HEK293 (cell line): ENCODE results near the gene GATAD2A.

ENCODE experiments used
- CTCF ChIA-PET: fragments of 350-600 bp; formaldehyde crosslinking; extraction: SDS; loops from one replicate; lab custom pipeline; 2021; ENCODE audit warnings: antibody characterized with exemption; lab: Yijun Ruan, JAX
- POLR2A ChIA-PET: fragments of 300-600 bp; formaldehyde crosslinking; extraction: SDS; loops from one replicate; lab custom pipeline; 2020; ENCODE audit warnings: antibody characterized with exemption, inconsistent platforms; lab: Yijun Ruan, JAX
- H3K27ac ChIP-seq: fragments of 200-500 bp; sonication (Bioruptor generic); 2 replicates; pipeline ENCODE4 v1.5.1; 2014; ENCODE audit warnings: low read depth, low read length, control low read depth, inconsistent platforms; ENCODE audit errors: extremely low read depth
- H3K36me3 ChIP-seq, 2 experiments: fragments of 200-500 bp in 1 of 2; sonication (Bioruptor generic) in 1 of 2; 1 replicate in 1 of 2; 2 replicates in 1 of 2; pipeline ENCODE4 v1.5.1; 2014 to 2017; ENCODE audit warnings: inconsistent platforms in 2 of 2, low read length in 2 of 2; ENCODE audit not compliant: control insufficient read depth in 2 of 2, insufficient read depth in 1 of 2
- H3K4me1 ChIP-seq: fragments of 200-500 bp; sonication (Bioruptor generic); 2 replicates; pipeline ENCODE4 v1.5.1; 2014; ENCODE audit warnings: mild to moderate bottlenecking, low read length, inconsistent platforms; ENCODE audit not compliant: control insufficient read depth, insufficient read depth
- H3K4me3 ChIP-seq: 2 replicates; pipeline ENCODE4 v1.5.1; 2011; ENCODE audit warnings: low read depth, mild to moderate bottlenecking, control low read depth, low read length, moderate library complexity
- H3K9me3 ChIP-seq: fragments of 200-500 bp; sonication (Bioruptor generic); 2 replicates; pipeline ENCODE4 v1.5.1; 2014; ENCODE audit warnings: low read depth, low read length, inconsistent platforms; ENCODE audit not compliant: control insufficient read depth, insufficient read depth
- EGR2 ChIP-seq: fragments of 450-650 bp; formaldehyde crosslinking; IDR thresholded peaks from 2 replicates; pipeline ENCODE4 v1.5.1; 2016; ENCODE audit warnings: low read depth, missing biosample characterization, missing genetic modification characterization
- GLIS1 ChIP-seq: fragments of 450-650 bp; formaldehyde crosslinking; IDR thresholded peaks from 2 replicates; pipeline ENCODE4 v1.5.1; 2016; ENCODE audit warnings: missing biosample characterization, missing genetic modification characterization
- MEIS1 ChIP-seq: sonication (generic); formaldehyde crosslinking; IDR thresholded peaks from 2 replicates; pipeline ENCODE4 v1.8.1; 2022; ENCODE audit warnings: missing genetic modification reagents, mild to moderate bottlenecking, borderline replicate concordance
- SALL2 ChIP-seq: fragments of 450-650 bp; formaldehyde crosslinking; IDR thresholded peaks from 2 replicates; pipeline ENCODE4 v1.5.0; 2017; ENCODE audit warnings: missing biosample characterization, mild to moderate bottlenecking, missing genetic modification characterization, borderline replicate concordance
- TRIM28 ChIP-seq: IDR thresholded peaks from 2 replicates; pipeline ENCODE4 v1.6.1; 2011; ENCODE audit warnings: low read length, control low read depth, borderline replicate concordance
- WT1 ChIP-seq: fragments of 450-650 bp; formaldehyde crosslinking; IDR thresholded peaks from 2 replicates; pipeline ENCODE4 v1.5.1; 2016; ENCODE audit warnings: missing biosample characterization, missing genetic modification characterization
- ZBTB17 ChIP-seq: fragments of 450-650 bp; formaldehyde crosslinking; IDR thresholded peaks from 2 replicates; pipeline ENCODE4 v1.5.1; 2016; ENCODE audit warnings: missing biosample characterization, missing genetic modification characterization
- ZFHX2 ChIP-seq: fragments of 450-650 bp; formaldehyde crosslinking; conservative IDR thresholded peaks from 2 replicates; pipeline ENCODE4 v1.5.1; 2016; ENCODE audit warnings: missing biosample characterization, missing genetic modification characterization
- ZFP69B ChIP-seq: fragments of 450-650 bp; formaldehyde crosslinking; IDR thresholded peaks from 2 replicates; pipeline ENCODE4 v1.5.1; 2016; ENCODE audit warnings: missing biosample characterization, missing genetic modification characterization
- ZIC2 ChIP-seq: fragments of 450-650 bp; formaldehyde crosslinking; IDR thresholded peaks from 2 replicates; pipeline ENCODE4 v1.5.1; 2016; ENCODE audit warnings: missing biosample characterization, missing genetic modification characterization
- ZNF112 ChIP-seq: fragments of 450-650 bp; formaldehyde crosslinking; IDR thresholded peaks from 2 replicates; pipeline ENCODE4 v1.5.0; 2017; ENCODE audit warnings: missing biosample characterization, missing genetic modification characterization
- ZNF146 ChIP-seq: fragments of 450-650 bp; formaldehyde crosslinking; IDR thresholded peaks from 2 replicates; pipeline ENCODE4 v1.5.1; 2016; ENCODE audit warnings: missing biosample characterization, missing genetic modification characterization
- ZNF155 ChIP-seq: fragments of 450-650 bp; formaldehyde crosslinking; IDR thresholded peaks from 2 replicates; pipeline ENCODE4 v1.5.1; 2016; ENCODE audit warnings: missing biosample characterization, missing genetic modification characterization
- ZNF175 ChIP-seq: fragments of 450-650 bp; formaldehyde crosslinking; IDR thresholded peaks from 2 replicates; pipeline ENCODE4 v1.5.1; 2016; ENCODE audit warnings: missing biosample characterization, missing genetic modification characterization
- ZNF19 ChIP-seq: fragments of 450-650 bp; formaldehyde crosslinking; IDR thresholded peaks from 2 replicates; pipeline ENCODE4; 2016; ENCODE audit warnings: missing biosample characterization, missing genetic modification characterization, low read depth
- ZNF211 ChIP-seq: fragments of 450-650 bp; formaldehyde crosslinking; IDR thresholded peaks from 2 replicates; pipeline ENCODE4 v1.5.1; 2016; ENCODE audit warnings: low read depth, missing biosample characterization, missing genetic modification characterization
- ZNF221 ChIP-seq: fragments of 450-650 bp; formaldehyde crosslinking; IDR thresholded peaks from 2 replicates; pipeline ENCODE4 v1.5.1; 2017; ENCODE audit warnings: missing biosample characterization, missing genetic modification characterization, borderline replicate concordance
- ZNF341 ChIP-seq: fragments of 450-650 bp; formaldehyde crosslinking; IDR thresholded peaks from 2 replicates; pipeline ENCODE4; 2016; ENCODE audit warnings: low read depth, missing biosample characterization, missing genetic modification characterization
- ZNF366 ChIP-seq: fragments of 450-650 bp; formaldehyde crosslinking; conservative IDR thresholded peaks from 2 replicates; pipeline ENCODE4 v1.5.1; 2016; ENCODE audit warnings: missing biosample characterization, missing genetic modification characterization
- ZNF416 ChIP-seq: fragments of 450-650 bp; formaldehyde crosslinking; IDR thresholded peaks from 2 replicates; pipeline ENCODE4 v1.5.1; 2016; ENCODE audit warnings: missing biosample characterization, missing genetic modification characterization
- ZNF510 ChIP-seq: fragments of 450-650 bp; formaldehyde crosslinking; IDR thresholded peaks from 2 replicates; pipeline ENCODE4 v1.5.1; 2018; ENCODE audit warnings: mild to moderate bottlenecking, missing genetic modification characterization, missing biosample characterization; ENCODE audit not compliant: insufficient replicate concordance
- ZNF514 ChIP-seq: fragments of 450-650 bp; formaldehyde crosslinking; IDR thresholded peaks from 2 replicates; pipeline ENCODE4 v1.5.1; 2016; ENCODE audit warnings: missing biosample characterization, missing genetic modification characterization
- ZNF521 ChIP-seq: fragments of 450-650 bp; formaldehyde crosslinking; IDR thresholded peaks from 2 replicates; pipeline ENCODE4 v1.5.1; 2017; ENCODE audit warnings: missing biosample characterization, mild to moderate bottlenecking, missing genetic modification characterization
- ZNF596 ChIP-seq: fragments of 450-650 bp; IDR thresholded peaks from 2 replicates; pipeline ENCODE4 v1.5.0; 2018; ENCODE audit warnings: missing biosample characterization, mild to moderate bottlenecking, missing genetic modification characterization, moderate library complexity
- ZNF610 ChIP-seq: fragments of 450-650 bp; formaldehyde crosslinking; IDR thresholded peaks from 2 replicates; pipeline ENCODE4 v1.5.1; 2016; ENCODE audit warnings: missing biosample characterization, missing genetic modification characterization, borderline replicate concordance
- ZNF654 ChIP-seq: fragments of 450-650 bp; formaldehyde crosslinking; IDR thresholded peaks from 2 replicates; pipeline ENCODE4 v1.5.1; 2016; ENCODE audit warnings: low read depth, missing biosample characterization, missing genetic modification characterization
- ZSCAN16 ChIP-seq: fragments of 450-650 bp; formaldehyde crosslinking; IDR thresholded peaks from 2 replicates; pipeline ENCODE4 v1.5.1; 2016; ENCODE audit warnings: missing biosample characterization, missing genetic modification characterization
- TF ChIP-seq, protein P1 (sequence below): fragments of 450-650 bp; formaldehyde crosslinking; IDR thresholded peaks from 2 replicates; pipeline ENCODE4 v1.5.1; 2016; ENCODE audit warnings: missing biosample characterization, missing genetic modification characterization

Gene GATAD2A

DNA sequence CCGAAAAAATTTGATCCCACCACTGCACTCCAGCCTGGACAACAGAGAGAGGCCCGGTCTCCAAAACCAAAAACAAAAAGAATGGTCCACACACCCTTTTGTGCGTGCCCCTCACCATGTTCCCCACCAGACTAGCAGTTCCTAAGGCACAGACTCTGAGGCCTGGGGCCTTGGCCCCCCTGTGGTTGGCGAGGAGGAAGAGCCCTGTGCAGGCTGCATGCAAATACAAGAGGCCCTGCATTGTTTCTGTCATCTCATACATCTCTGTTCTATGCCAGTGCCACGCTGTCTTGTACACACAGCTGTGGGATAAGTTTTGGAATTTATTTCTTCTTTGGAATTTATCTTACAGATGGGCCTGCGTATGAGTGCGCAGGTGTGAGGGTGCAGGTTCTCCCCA lies 118.6 kb downstream of the GATAD2A start:
- H3K4me3 ChIP-seq = no peak overlapping the region
- H3K27ac ChIP-seq = no peak overlapping the region
- TF ChIP-seq ZNF211 (tag by site-specific recombination) (no peak), ZNF654 (no peak), MEIS1 (CRISPR knock-in tag) (no peak), ZNF19 (tag by site-specific recombination) (no peak), ZNF416 (tag by site-specific recombination) (no peak), ZNF175 (tag by site-specific recombination) (no peak), WT1 (no peak), ZNF221 (tag by site-specific recombination) (no peak), ZNF155 (tag by site-specific recombination) (no peak), ZFP69B (tag by site-specific recombination) (no peak)
- peaks cover 25 to 69% of the 10 kb centered on the region in 2 experiments for H3K36me3 ChIP-seq
- no peaks in the 10 kb centered on the region for H3K9me3 ChIP-seq
- POLR2A ChIA-PET = no interaction called here
- CTCF ChIA-PET = interaction anchor here (0.6 to 1.0 kb wide), 2 partner anchors 8 to 149 kb away, joined by 3 to 4 read pairs; no protein-coding TSS in a partner anchor
- no peaks in the 10 kb centered on the region for H3K4me1 ChIP-seq

DNA sequence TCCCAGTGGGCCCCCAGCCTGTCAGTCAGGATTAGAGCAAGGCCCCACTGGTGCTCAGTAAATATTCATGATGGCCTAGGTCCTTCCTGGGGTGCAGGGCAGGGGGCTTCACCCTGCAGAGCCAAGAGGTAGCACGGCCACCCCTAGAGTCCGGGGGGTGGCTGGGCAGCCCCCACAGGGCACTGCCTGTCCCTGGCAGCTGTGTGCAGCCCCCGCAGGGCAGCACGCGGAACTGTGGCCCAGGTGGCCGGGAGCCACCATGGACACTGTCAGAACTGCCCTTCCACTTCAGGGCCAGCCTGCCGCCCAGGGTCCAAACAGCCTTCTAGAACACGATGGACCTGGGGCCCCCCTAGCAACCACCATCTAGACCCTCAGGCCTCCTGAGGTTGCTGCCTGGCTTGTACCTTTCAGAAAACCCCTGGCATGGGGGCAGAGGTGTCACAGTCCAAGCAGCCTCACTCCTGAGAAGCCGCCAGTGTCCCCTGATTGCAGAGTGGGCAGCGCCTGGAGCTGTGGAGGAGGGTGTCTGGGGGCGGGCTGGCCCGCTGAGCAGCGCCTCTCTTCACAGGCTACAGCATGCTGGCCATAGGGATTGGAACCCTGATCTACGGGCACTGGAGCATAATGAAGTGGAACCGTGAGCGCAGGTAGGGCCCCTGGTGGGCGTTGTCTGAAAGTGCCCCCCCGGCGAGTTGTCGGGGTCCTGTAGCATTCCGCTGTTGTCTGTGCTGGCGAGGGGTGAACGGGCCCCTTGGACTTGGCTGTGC lies 120.3 kb downstream of the GATAD2A start:
- POLR2A ChIA-PET = interaction anchor here (1.1 kb wide), 1 partner anchor 9 kb away, joined by 4 read pairs; the partner anchor contains the start of gene NDUFA13
- TF ChIP-seq GLIS1 (tag by site-specific recombination) (peak; percentile 19; the same call in 1 of the 2 replicates), ZNF341 (tag by site-specific recombination) (no peak), ZNF514 (no peak), ZFHX2 (tag by site-specific recombination) (peak; percentile 66), ZIC2 (peak; percentile 49), EGR2 (tag by site-specific recombination) (peak; percentile 67)
- Histone ChIP-seq H3K27ac (no peak overlapping the region; the same call in 1 of the 2 replicates), H3K36me3 (peaks cover 15 to 66% of the 10 kb centered on the region in 2 experiments), H3K9me3 (no peaks in the 10 kb centered on the region), H3K4me3 (no peak overlapping the region), H3K4me1 (no peaks in the 10 kb centered on the region)
- CTCF ChIA-PET = interaction anchor here (0.7 to 1.2 kb wide), 2 partner anchors 23 to 28 kb away, joined by 3 to 5 read pairs; no protein-coding TSS in a partner anchor

DNA sequence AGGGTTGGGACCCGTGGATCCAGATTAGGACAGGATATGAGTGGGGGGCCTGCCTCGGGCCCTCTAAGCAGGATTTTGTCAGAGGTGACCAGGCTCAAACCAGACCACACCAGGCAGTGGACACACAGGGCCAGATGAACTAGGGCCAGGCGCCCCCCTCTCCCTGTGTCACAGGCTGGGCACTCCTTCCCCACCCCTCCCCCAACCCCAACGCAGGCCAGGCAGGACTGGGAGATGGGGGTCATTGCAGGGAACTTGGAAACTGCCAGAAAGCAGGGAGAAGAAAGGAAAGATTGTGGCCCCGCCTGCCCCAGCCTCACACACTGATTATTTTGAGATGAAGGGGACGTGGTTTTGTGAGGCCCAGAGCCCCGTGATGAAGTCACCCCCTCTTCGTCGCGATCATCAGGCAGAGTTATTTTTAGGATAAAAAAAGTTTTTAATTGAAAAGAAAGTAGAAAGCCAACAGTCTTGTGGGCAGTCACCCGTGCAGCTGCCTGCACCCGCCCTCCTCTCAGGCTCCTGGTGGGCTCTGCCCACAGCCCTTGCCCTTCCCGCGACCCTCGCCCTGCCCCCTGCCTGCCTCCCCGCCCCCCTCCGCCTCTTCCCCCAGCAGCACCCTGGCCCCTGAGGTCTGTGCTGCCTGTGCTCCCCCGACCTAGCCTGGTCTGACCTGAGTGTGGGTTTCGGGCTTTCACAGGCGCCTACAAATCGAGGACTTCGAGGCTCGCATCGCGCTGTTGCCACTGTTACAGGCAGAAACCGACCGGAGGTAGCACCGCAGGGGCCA lies 121.3 kb downstream of the GATAD2A start:
- Histone ChIP-seq H3K36me3 (peaks cover 13 to 65% of the 10 kb centered on the region in 2 experiments; a peak in 2 of 3 replicates), H3K4me1 (no peaks in the 10 kb centered on the region), H3K27ac (no peak overlapping the region), H3K9me3 (no peaks in the 10 kb centered on the region), H3K4me3 (no peak overlapping the region)
- no peak for TF ChIP-seq ZSCAN16 (tag by site-specific recombination)
- no peak for TF ChIP-seq ZNF155 (tag by site-specific recombination)
- no peak for TF ChIP-seq ZBTB17 (tag by site-specific recombination)
- TF ChIP-seq ZNF366 (tag by site-specific recombination) = no peak
- no peak for TF ChIP-seq ZNF596 (tag by site-specific recombination)
- TF ChIP-seq, protein P1, sequence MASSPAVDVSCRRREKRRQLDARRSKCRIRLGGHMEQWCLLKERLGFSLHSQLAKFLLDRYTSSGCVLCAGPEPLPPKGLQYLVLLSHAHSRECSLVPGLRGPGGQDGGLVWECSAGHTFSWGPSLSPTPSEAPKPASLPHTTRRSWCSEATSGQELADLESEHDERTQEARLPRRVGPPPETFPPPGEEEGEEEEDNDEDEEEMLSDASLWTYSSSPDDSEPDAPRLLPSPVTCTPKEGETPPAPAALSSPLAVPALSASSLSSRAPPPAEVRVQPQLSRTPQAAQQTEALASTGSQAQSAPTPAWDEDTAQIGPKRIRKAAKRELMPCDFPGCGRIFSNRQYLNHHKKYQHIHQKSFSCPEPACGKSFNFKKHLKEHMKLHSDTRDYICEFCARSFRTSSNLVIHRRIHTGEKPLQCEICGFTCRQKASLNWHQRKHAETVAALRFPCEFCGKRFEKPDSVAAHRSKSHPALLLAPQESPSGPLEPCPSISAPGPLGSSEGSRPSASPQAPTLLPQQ (tag by site-specific recombination) = no peak
- no peak for TF ChIP-seq ZNF510 (tag by site-specific recombination)
- TF ChIP-seq ZNF521 (tag by site-specific recombination) = no peak
- no peak for TF ChIP-seq ZIC2
- TF ChIP-seq ZNF610 = no peak
- no peak for TF ChIP-seq SALL2
- no peak for TF ChIP-seq TRIM28
- TF ChIP-seq ZNF112 (tag by site-specific recombination) = no peak
- no peak for TF ChIP-seq ZNF146 (tag by site-specific recombination)
- ChIA-PET CTCF (no interaction called here), POLR2A (no interaction called here)
